Posterior vena cava (tissue), 2 donors: ENCODE data around the gene LENG8. TPM values are rescaled to one million over a fixed set of nuclear protein-coding genes. Genes with fewer than 3 reads are reported as not detected.

Experiments
- DNase-seq: peaks from one replicate; pipeline ENCODE4 v3.0.0-alpha.2; 2020; ENCODE audit warnings: low spot score
- intact Hi-C, 2 donors: fragments of 100-400 bp; cut with DNase I; formaldehyde crosslinking; loops; one replicate each; pipeline versions ENCODE4 v1.14.1 to v1.14.2; 2022 to 2023
- total RNA-seq, 2 donors: library from RNA; stranded (reverse); fragmentation: NEBNext Ultra II Directional; extraction: Animal tissue kit (Norgen Biotek cat#: 25700); gene quantifications; one replicate each; pipeline ENCODE4 v1.2.1, GENCODE V29; 2021
- donor health status: DM: yes; HTN: yes; CAD: no.
- donor health status: DM: yes; HTN: yes; CAD: no.

The LENG8 gene
- total RNA-seq, 2 donors from 2014 or later: 113 to 140 TPM

DNA sequence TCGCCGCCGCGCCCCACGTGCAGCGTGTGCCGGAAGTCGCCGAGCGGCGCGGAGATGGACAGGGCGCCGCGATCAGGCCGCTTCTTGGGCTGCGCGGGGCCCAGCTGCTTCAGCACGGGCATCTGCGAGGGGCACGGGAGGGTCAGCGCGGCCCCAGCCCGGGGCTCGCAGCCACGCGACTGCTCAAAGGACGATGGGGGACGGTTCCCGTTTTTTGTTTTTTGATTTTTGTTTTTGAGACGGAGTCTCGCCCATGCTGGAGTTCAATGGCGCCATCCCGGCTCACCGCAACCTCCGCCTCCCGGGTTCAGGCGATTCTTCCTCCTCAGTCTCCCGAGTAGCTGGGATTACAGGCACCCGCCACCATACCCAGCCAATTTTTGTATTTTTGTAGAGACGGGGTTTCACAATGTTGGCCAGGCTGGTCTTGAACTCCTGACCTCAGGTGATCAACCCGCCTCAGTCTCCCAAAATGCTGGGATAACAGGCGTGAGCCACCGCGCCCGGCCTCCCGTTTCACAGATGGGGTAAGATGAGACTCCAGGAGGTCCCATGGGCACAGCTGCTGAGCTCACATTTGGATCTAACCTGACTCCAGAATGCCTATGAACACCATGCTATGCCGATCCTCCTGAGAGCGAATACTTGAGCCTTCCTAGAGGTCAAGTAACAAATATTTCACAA is 16.6 kb downstream of the LENG8 start:
- peak; percentile 80 for DNase-seq
- intact Hi-C loops: loop anchor here in 1 of 2 donors (5.0 kb wide), 1 partner anchor 1137 kb away; the partner anchor contains the start of gene ZNF524

DNA sequence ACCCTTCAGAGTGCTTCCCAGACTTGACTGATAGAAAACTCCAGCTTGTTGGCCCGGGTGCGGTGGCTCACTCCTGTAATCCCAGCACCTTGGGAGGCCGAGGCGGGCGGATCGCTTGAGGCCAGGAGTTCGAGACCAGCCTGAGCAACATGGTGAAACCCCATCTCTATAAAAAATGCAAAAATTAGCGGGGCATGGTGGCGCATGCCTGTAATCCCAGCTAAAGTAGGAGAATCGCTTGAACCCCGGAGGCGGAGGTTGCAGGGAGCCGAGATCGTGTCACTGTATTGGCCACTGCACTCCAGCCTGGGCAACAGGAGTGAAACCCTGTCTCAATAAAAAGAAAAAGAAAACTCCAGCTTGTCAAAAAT is 17.1 kb downstream of the LENG8 start:
- intact Hi-C loops: loop anchor here in 1 of 2 donors (5.0 kb wide), 1 partner anchor 1136 kb away; the partner anchor contains the start of gene ZNF524
- DNase-seq: peak; percentile 50

DNA sequence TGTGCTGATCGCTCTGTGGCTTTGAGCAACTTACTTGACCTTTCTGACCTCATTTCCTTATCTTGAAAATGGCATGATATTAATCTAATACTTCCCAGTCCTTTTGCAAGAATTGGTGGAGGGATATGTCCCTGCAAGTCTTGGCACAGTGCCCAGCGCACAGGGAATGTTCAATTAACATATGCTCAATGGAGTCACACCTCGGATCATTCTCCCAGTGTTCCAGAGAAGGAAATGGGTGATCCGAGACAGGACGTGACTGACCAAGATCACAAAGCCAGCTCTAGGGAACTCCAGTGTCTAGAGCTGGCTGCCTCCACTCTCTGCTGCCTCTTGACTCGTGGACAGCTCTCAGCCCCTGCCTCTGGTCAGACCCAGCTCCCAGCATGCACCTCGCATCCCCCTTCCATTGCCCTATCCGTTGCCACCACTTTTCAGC is 20.5 kb downstream of the LENG8 start:
- intact Hi-C loops: loop anchor here in 1 of 2 donors (5.0 kb wide), 1 partner anchor 1133 kb away; the partner anchor contains the start of gene ZNF524
- DNase-seq: peak; percentile 85

DNA sequence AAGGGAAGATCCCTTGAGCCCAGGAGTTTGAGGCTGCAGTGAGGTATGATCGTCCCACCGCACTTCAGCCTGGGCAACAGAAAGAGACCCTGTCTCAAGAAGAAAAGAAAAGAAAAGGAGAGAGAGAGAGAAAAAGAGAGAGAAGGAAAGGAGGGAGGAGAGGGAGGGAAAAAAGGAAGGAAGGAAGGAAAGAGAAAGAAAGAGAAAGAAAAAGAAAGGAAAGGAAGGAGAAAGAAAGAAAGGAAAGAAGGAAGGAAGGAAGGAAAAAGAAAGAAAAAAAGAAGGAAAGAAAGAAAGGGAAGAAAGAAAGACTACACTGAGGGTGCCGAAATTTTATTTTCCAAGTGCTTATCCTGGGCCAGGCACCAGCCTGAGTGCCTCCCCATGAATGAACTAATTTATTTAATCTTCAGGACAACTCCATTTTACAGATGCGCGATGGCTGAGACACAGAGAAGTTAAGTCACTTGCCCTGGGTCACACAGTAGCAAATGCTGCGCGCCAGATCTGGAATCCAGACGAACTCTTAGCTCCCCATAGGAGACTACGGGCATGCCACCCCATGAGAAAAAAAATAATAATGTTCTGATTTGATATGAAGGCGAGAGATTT is 21.4 kb downstream of the LENG8 start:
- DNase-seq: peak; percentile 51
- intact Hi-C loops: no loop called here

DNA sequence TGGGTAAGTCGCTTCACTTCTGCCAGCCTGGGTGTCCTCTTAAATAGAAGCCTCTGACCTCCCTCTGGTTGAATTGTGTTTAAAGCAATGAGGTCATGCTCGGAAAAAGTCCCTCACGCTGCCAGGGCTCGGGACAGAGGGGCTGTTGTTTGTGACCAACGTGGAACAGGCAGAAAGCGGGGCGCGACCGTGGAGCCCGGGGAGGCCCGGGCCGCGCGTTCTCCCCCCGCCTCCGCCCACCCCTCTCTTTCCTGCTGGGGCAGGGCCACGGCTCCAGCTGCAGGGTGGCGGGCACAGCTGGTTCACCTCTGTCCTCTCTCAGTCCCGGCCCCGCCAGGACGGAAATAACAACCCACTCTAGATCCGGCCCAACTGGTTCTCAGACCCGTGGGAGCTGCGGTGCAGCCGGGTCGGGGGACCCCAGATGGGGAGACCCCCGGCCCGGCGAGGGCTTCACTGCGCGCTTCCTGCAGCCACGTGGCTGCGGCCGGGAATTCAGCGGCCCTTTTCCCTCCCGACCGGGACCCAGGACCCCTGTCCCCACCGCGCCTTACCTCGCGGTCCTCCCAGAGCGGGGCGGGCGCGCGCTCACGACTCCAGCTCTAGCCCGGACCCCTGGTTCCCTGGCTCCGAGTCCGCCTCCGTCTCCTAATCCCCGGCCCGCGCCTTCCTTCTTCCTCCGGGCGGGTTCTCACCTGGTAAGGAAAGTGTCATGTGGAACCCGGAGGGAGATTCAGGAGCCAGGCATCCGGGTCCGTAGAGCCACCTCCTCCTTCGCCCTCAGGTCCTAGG is 22.2 kb downstream of the LENG8 start:
- intact Hi-C loops: no loop called here
- DNase-seq: peak; percentile 83

DNA sequence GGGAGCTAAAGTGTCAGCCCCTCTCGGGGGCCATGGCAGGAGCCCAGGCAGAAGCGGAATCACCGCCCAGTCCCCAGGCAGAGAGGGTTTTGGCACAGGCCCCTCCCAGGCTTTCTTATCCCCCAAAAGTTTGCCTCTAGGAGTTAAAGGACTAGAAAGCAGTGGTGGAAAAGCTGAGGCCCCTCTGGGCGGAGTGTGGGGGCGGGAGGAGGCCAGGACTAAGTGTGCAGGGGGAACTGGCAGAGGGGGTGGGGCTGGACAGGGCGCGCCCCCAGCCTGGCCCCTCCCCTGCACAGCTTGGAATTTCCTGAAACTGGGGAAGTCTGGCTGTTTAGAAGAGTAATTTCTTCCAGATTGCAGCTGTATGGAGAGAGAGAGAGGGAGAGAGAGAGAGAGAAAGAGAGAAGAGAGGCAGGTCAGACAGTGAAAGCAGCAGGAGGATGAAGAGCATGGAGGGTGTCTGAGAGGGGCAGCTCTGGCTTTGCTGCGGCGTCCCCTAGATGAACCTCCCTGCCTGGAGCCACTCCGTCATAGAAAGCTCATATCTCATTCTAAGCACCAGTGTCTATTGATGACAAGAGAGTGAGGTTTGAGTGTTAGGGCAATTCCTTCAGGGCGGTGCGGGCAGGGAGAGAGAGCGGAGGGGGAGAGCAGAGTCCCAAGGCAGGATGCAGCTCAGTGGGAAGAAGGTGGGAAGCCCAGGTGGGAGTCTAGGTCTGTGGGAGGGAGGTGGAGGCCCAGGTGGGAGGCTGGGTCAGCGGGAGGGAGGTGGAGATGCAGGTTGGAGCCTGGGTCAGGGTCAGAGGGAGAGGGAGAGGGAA is 24.3 kb downstream of the LENG8 start, which contains the start of gene CDC42EP5:
Gene CDC42EP5, minus strand, starts transcription at position 226 of the 821 bp plus-strand sequence. CDS start 7,749 bp downstream, outside the sequence.
- peak; percentile 93 for DNase-seq
- intact Hi-C loops: no loop called here

DNA sequence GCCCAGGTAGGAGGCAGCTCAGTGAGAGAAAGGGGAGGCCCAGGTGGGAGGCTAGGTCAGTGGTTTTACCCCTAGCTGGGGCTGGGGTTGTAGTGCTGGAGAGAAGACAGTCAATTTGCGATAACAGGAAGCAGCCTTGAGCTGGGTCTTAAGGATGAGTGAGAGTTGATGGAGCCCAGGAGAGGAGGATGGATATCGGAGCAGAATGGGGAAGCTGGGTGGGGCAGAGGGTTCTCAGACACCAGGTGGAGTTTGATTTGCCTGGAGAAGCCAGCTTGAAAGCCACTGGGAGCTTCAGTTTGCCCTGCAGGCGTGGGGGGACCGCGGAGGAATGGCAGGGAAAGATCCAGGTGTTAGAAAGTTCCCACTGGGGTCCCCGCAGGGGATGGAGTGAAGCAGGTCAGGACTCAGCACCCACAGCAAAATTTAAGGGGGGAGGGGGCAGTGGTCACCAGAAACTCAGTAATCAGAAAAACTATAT is 24.9 kb downstream of the LENG8 start:
- DNase-seq: peak; percentile 58
- intact Hi-C loops: no loop called here

DNA sequence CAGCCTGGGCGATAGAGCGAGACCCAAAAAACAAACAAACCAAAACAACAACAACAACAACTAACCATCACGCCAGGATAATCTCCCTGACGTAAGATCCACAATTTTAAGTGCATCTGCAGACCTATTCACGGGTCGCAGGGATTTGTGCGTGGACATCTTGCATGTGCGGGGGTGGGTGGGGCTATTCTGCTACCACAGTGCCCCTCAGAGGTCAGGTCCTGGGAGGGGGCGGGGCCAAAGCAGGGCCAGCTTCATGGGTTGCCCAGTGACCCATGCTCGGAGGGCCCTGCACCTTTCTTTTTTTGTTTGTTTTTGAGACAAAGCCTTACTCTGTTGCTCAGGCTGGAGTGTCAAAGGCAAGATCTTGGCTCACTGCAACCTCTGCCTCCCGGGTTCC is 26.7 kb downstream of the LENG8 start:
- intact Hi-C loops: loop anchor here in 1 of 2 donors (5.0 kb wide), 1 partner anchor 1238 kb away; no protein-coding TSS in a partner anchor
- DNase-seq: peak; percentile 66

DNA sequence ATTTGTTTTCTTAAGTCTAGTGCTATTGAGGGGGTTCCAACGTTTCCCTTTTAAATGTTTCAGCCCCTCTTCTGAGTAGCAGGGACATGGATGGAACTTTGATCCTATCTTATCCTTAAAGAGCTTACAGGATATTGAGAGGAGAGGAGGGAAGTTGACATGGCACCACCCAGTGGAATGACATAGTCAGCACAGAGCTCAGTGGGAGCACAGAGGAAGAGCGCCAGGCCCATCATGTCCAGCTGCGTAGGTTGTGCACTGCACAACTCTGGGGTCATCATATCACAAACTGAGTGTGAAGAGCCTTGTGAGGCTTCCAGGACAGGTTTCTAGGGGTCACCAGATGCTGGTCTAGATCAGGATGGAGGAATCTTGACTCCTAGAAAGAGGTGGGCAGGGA is 28.7 kb downstream of the LENG8 start:
- DNase-seq: no peak
- intact Hi-C loops: loop anchor here in 1 of 2 donors (5.0 kb wide), 1 partner anchor 1240 kb away; no protein-coding TSS in a partner anchor

DNA sequence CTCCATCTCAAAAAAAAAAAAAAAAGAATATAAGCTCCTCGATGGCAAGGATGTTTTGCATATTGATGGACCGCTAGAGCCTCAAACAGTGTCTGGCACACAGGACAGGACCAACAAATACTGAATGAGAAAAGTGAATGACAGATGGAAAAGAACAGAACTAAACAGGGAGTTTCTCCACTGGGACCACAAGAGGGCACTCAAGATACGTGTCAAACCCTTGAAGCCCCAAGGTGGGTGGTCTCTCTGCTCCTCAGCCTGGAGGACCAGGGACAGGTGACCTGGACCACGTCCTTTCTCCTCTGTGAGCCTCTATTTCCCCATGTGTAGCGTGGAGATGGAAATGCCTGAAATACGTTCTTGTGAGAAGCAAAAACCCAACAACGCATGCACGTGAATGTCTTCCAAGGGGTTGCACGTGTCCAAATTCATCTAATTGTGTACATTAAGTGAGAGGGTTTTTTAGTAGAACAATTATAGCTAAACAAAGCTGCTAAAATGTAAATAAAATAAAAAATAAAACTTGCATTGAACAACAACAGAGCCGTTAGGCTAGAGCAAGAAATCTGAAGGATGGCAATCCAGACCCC is 29.8 kb downstream of the LENG8 start:
- DNase-seq: peak; percentile 31
- intact Hi-C loops: loop anchor here in 1 of 2 donors (5.0 kb wide), 1 partner anchor 1241 kb away; no protein-coding TSS in a partner anchor

DNA sequence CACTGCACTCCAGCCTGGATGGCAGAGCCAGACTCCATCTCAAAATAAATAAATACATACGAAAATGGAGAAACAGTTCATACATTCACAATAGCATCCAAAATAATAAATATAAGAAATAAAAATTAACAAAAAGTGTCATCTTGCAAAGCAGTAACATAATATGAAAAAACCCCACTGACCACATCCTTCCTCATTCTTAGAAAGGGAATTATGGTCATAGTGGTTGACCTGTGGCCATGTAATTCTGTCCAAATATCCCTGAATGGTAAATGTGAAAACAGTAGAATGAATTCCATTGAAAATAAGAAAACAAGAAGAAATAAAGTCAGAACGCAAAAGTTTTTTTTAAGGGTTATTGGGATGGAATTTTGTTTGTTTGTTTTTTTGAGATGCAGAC is 31.1 kb downstream of the LENG8 start:
- intact Hi-C loops: no loop called here
- DNase-seq: no peak

DNA sequence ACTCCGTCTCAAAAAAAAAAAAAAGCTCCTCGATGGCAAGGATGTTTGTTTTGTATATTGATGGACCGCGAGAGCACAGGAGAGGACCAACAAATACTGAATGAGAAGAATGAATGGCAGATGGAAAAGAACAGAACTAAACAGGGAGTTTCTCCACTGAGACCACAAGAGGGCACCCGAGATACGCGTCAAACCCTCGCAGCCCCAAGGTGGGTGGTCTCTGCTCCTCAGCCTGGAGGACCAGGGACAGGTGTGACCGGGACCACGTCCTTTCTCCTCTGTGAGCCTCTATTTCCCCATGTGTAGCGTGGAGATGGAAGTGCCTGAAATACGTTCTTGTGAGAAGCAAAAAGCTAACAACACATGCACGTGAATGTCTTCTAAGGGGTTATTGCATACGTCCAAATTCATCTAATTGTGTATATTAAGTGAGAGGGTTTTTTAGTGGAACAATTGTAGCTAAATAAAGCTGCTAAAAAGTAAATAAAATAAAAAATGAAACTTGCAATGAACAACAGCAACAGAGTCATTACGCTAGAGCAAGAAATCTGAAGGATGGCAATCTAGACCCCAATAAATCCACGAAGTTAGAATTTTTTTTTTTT is 32.4 kb downstream of the LENG8 start:
- DNase-seq: peak; percentile 64
- intact Hi-C loops: no loop called here

DNA sequence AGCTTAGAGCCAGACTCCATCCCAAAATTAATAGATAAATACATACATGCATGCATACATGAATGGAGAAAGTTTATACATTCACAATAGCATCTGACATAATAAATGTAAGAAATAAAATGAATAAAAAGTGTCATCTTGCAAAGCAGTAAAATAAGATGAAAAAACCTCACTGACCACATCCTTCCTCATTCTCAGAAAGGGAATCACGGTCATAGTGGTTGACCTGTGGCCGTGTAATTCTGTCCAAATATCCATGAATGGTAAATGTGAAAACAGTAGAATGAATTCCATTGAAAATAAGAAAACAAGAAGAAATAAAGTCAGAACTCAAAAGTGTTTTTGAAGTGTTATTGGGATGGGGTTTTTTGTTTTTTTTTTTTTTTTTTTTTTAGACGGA is 33.9 kb downstream of the LENG8 start:
- intact Hi-C loops: no loop called here

DNA sequence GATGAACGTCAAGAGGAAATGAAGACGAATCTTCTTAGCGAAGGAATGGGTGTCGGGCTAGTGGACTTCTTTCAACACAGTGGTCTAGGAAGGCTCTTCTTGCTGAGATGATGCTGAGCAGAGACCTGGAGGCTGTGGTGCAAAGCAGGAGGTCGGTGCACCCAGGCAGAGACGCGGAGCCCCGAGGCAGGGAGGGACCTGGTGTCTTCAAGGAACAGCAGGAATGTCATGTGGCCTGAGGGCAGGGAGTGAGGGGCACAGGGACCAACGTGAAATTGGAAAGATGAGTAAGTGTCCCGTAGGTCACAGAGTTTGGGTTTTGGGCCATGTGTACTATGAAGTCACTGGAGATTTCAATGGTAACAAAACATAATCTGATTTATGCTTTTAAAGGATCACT is 35.5 kb downstream of the LENG8 start:
- intact Hi-C loops: no loop called here

More for the DNA sequence above, 33.9 kb downstream of the LENG8 start:
- DNase-seq: no peak

DNA sequence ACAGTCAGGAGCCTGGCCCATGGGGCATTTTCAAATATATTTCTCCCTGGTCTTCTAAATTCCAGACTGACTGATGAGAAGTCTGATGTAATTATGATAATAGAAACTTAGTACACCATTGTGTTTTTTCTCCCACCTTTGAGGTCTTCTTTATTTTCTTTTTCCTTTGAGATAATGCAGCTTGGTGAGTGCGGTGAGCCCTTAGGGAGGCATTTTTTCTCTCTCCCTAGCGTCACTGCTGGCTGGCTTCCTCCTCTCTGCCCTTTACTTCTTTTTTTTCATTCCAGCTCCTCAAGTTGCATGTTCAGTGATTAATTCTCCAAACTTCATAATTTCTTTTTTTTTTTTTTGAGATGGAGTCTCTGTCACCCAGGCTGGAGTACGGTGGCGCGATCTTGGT is 36.9 kb downstream of the LENG8 start:
- intact Hi-C loops: no loop called here
- peak; percentile 23 for DNase-seq

More for the DNA sequence above, 35.5 kb downstream of the LENG8 start:
- DNase-seq: peak; percentile 68

DNA sequence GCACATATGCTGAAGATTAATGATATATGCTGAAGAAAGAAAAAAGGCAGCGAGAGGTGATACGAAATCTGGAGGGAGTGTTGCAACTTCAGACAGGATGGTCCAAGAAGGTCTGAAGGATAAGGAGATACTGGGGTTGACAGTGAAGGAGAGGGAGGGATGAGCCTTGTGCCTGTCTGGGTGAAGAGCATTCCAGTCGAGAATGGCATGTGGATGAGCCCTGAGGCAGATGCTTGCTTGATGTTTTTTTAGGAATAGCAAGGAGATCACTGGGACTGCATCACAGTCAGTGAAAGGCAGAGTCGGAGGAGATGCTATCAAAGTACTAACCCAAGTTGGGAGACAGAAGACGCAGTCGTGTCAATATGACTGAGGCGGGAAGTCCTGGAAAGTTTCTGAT is 40.3 kb downstream of the LENG8 start:
- intact Hi-C loops: no loop called here
- DNase-seq: no peak

DNA sequence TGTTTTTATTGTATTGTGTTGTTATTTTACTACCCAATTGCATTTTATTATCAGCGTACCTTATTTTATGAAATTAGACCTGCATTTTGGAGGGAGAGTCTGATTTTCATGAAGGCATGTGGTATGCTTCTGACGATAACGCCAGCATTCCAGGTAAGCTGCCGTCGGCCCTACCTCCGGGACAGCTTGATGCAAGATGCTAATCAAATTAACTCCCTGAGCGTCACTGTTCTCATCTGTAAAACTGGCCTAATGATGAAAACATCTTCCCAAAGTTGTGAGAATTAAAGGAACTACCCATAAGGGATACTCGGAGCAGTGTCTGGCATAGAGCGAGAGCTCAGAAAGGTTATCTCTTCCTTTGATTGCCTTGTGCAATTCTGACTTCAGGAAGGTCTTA is 40.8 kb downstream of the LENG8 start:
- intact Hi-C loops: no loop called here

DNA sequence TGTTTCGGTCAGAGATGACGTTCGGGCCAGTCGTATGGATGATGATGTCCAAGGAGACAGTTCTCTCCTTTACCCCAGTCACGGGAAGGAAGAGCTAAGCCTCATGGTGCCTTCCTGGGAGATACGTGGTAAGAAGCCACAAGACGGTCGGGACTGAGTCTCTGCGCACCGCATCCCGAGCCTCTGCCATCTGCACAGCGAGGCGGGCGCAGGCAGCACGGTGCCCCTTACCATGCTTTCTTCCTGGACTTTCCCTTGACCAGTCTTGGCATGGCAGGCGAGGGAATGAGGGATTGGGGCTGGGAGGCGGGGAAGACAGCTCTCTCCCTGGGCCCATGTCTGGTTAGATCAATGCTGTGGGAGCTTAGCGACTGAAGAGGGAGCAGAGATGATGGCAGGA is 43.6 kb downstream of the LENG8 start:
- peak; percentile 40 for DNase-seq
- intact Hi-C loops: no loop called here

More for the DNA sequence above, 40.8 kb downstream of the LENG8 start:
- DNase-seq: peak; percentile 20
